CD4-positive, alpha-beta T cell treated with Interleukin-12 subunit alpha and Interleukin-12 subunit beta, for 1 hour (primary cell): Measurements from ENCODE around the gene YWHAE.
"Not testable (repeated sequence)": the region's sequence is repeated elsewhere in the genome, so short reads cannot be mapped to it uniquely, and the experiment has no call there.

Experiments
- DNase-seq: peaks from one replicate; pipeline ENCODE4 v3.0.0-alpha.2; 2020

YWHAE gene

GRCh38 chr17:1412185-1413110 lies 12.4 kb upstream of the YWHAE start:
- DNase-seq = no peak

- DNase-seq = no peak
Observed at GRCh38 chr17:1402262-1402586, 2.2 kb upstream of the YWHAE start.

GRCh38 chr17:1398931-1399678 lies 917 bp downstream of the YWHAE start:
- peak; percentile 11 for DNase-seq

GRCh38 chr17:1398028-1398427 lies 2.0 kb downstream of the YWHAE start:
- DNase-seq = no peak

GRCh38 chr17:1395876-1396665 lies 4.0 kb downstream of the YWHAE start:
- DNase-seq = not testable (repeated sequence)

GRCh38 chr17:1391577-1391976 lies 8.4 kb downstream of the YWHAE start:
- DNase-seq = no peak

GRCh38 chr17:1390432-1391367 lies 9.3 kb downstream of the YWHAE start:
- DNase-seq = no peak

- not testable (repeated sequence) for DNase-seq
Observed at GRCh38 chr17:1387490-1388227, 12.4 kb downstream of the YWHAE start.

GRCh38 chr17:1386675-1387190 lies 13.3 kb downstream of the YWHAE start:
- DNase-seq = not testable (repeated sequence)

- no peak for DNase-seq
Observed at GRCh38 chr17:1386265-1386664, 13.8 kb downstream of the YWHAE start.

- no peak for DNase-seq
Observed at GRCh38 chr17:1385861-1386260, 14.2 kb downstream of the YWHAE start.

- no peak for DNase-seq
Observed at GRCh38 chr17:1384905-1385435, 15.1 kb downstream of the YWHAE start.

GRCh38 chr17:1379930-1380313 lies 20.1 kb downstream of the YWHAE start:
- peak; percentile 52 for DNase-seq

- no peak for DNase-seq
Observed at GRCh38 chr17:1379208-1379929, 20.7 kb downstream of the YWHAE start.

- DNase-seq = not testable (repeated sequence)
Observed at GRCh38 chr17:1378476-1378860, 21.6 kb downstream of the YWHAE start.

- peak; percentile 15 for DNase-seq
Observed at GRCh38 chr17:1377334-1377733, 22.7 kb downstream of the YWHAE start.

- DNase-seq = no peak
Observed at GRCh38 chr17:1376061-1376460, 24.0 kb downstream of the YWHAE start.

- DNase-seq = peak; percentile 40
Observed at GRCh38 chr17:1375615-1376014, 24.4 kb downstream of the YWHAE start.

GRCh38 chr17:1374431-1375177 lies 25.4 kb downstream of the YWHAE start:
- DNase-seq = peak; percentile 33
